GM12878 (cell line): ENCODE data around the gene USP25. TPM values are rescaled to one million over a fixed set of nuclear protein-coding genes. Genes with fewer than 3 reads are reported as not detected.

ENCODE experiments used
- ATAC-seq: fragments of 200-7000 bp; cut with Tn5 transposase; 3 replicates; pipeline ENCODE4 v1.9.1; 2020; ENCODE audit warnings: mild to moderate bottlenecking, moderate library complexity
- BruUV-seq: library from RNA; stranded (reverse); fragments of 400-500 nt; replicated peaks from 2 replicates; lab custom pipeline; 2021; lab: Mats Ljungman, UMichigan
- CTCF ChIA-PET: fragments of 300-600 bp; sonication (Branson Sonifier 250); formaldehyde crosslinking; extraction: SDS; loops from one replicate; lab custom pipeline; 2021; ENCODE audit warnings: inconsistent platforms; lab: Yijun Ruan, JAX
- POLR2A ChIA-PET: fragments of 350-600 bp; formaldehyde crosslinking; extraction: SDS; loops from one replicate; lab custom pipeline; 2021; ENCODE audit warnings: inconsistent platforms; lab: Charles Lee
- RAD21 ChIA-PET: fragments of 300-600 bp; sonication (Branson Sonifier 250); formaldehyde crosslinking; loops from one replicate; lab custom pipeline; 2023; ENCODE audit warnings: antibody characterized with exemption; ENCODE audit not compliant: unreplicated experiment; lab: Charles Lee
- SMC1A ChIA-PET: fragments of 300-600 bp; sonication (Branson Sonifier 250); formaldehyde crosslinking; loops from one replicate; lab custom pipeline; 2023; ENCODE audit not compliant: unreplicated experiment, uncharacterized antibody; lab: Charles Lee
- DNase-seq: peaks from one replicate; pipeline ENCODE4 v3.0.0-alpha.2; 2011; ENCODE audit warnings: low read depth, low spot score
- FAIRE-seq: peaks from 3 replicates; lab custom pipeline; 2011; peaks lifted over from hg19 to GRCh38; lab: Jason Lieb, UNC
- H2AFZ ChIP-seq: 2 replicates; pipeline ENCODE4 v1.6.0; 2011; ENCODE audit warnings: low read depth, low read length, control low read depth; ENCODE audit not compliant: control insufficient read depth
- H3K27ac ChIP-seq: 2 replicates; pipeline ENCODE4 v1.5.1; 2011; ENCODE audit warnings: control low read depth; ENCODE audit not compliant: control insufficient read depth, insufficient read depth
- H3K27me3 ChIP-seq, 2 experiments: replicated peaks in 1 of 2; 2 replicates each; pipeline versions ENCODE4 v1.6.0 to v1.6.1; 2011; ENCODE audit warnings: low read length in 1 of 2; ENCODE audit not compliant: control insufficient read depth in 2 of 2, insufficient read depth in 2 of 2
- H3K36me3 ChIP-seq, 2 experiments: 2 replicates each; pipeline ENCODE4 v1.5.1; 2011; ENCODE audit warnings: low read length in 1 of 2; ENCODE audit not compliant: control insufficient read depth in 2 of 2, insufficient read depth in 2 of 2
- H3K4me1 ChIP-seq: 2 replicates; pipeline ENCODE4 v1.6.1; 2011; ENCODE audit warnings: mild to moderate bottlenecking, low read length, moderate library complexity, mixed read lengths; ENCODE audit not compliant: control insufficient read depth, insufficient read depth
- H3K4me2 ChIP-seq: 2 replicates; pipeline ENCODE4 v1.6.0; 2011; ENCODE audit warnings: control low read depth; ENCODE audit not compliant: control insufficient read depth, insufficient read depth
- H3K4me3 ChIP-seq: fragments of 200-600 bp; sonication (generic); 2 replicates; pipeline ENCODE4 v1.5.1; 2016
- H3K79me2 ChIP-seq: 2 replicates; pipeline ENCODE4 v1.6.0; 2011; ENCODE audit warnings: low read length; ENCODE audit not compliant: control insufficient read depth, insufficient read depth
- H3K9ac ChIP-seq: 2 replicates; pipeline ENCODE4 v1.8.0; 2011; ENCODE audit warnings: low read length, control low read depth, mixed read lengths; ENCODE audit not compliant: control insufficient read depth, insufficient read depth
- H3K9me3 ChIP-seq: replicated peaks from 3 replicates; pipeline ENCODE4 v1.5.1; 2011; ENCODE audit warnings: mild to moderate bottlenecking, low read length; ENCODE audit not compliant: control insufficient read depth, insufficient read depth
- H4K20me1 ChIP-seq: 2 replicates; pipeline ENCODE4 v1.6.0; 2011; ENCODE audit not compliant: control insufficient read depth, insufficient read depth
- ATF3 ChIP-seq: IDR thresholded peaks from 2 replicates; pipeline ENCODE4 v1.6.1; 2011; ENCODE audit warnings: low read depth, mild to moderate bottlenecking, low read length, moderate library complexity, borderline replicate concordance; ENCODE audit errors: extremely low read depth
- BCLAF1 ChIP-seq: fragments of 450-650 bp; IDR thresholded peaks from 2 replicates; pipeline ENCODE4 v1.6.1; 2017; ENCODE audit warnings: antibody characterized with exemption, mild to moderate bottlenecking, moderate library complexity
- BHLHE40 ChIP-seq, 2 experiments: fragments of 450-650 bp in 1 of 2; IDR thresholded peaks; 2 replicates each; pipeline ENCODE4 v1.6.1; 2011 to 2017; ENCODE audit warnings: low read depth in 2 of 2, borderline replicate concordance in 1 of 2, improper control_type of control experiment in 1 of 2, low read length in 1 of 2, mild to moderate bottlenecking in 1 of 2
- ETV6 ChIP-seq, 2 experiments: fragments of 450-650 bp in 1 of 2; IDR thresholded peaks in 1 of 2; conservative IDR thresholded peaks in 1 of 2; 2 replicates each; pipeline ENCODE4 v1.6.1; 2014; ENCODE audit warnings: antibody characterized with exemption in 1 of 2, borderline replicate concordance in 1 of 2, low read depth in 1 of 2, mild to moderate bottlenecking in 1 of 2, moderate library complexity in 1 of 2
- IRF5 ChIP-seq: fragments of 450-650 bp; IDR thresholded peaks from 2 replicates; pipeline ENCODE4 v1.6.1; 2017; ENCODE audit warnings: borderline replicate concordance
- KAT2A ChIP-seq: conservative IDR thresholded peaks from 2 replicates; pipeline ENCODE4 v1.6.1; 2011; ENCODE audit warnings: low read depth, low read length; ENCODE audit not compliant: control insufficient read depth
- MLLT1 ChIP-seq: fragments of 450-650 bp; IDR thresholded peaks from 2 replicates; pipeline ENCODE4 v1.6.1; 2016; ENCODE audit warnings: mild to moderate bottlenecking
- NBN ChIP-seq: fragments of 450-650 bp; IDR thresholded peaks from 2 replicates; pipeline ENCODE4 v1.6.1; 2016
- PAX5 ChIP-seq: IDR thresholded peaks from 2 replicates; pipeline ENCODE4 v1.6.1; 2011; ENCODE audit warnings: low read depth, low read length, borderline replicate concordance
- RAD51 ChIP-seq: fragments of 450-650 bp; IDR thresholded peaks from 2 replicates; pipeline ENCODE4 v1.6.1; 2016; ENCODE audit warnings: moderate library complexity, mild to moderate bottlenecking, inconsistent platforms
- RCOR1 ChIP-seq: conservative IDR thresholded peaks from 2 replicates; pipeline ENCODE4 v1.6.1; 2012; ENCODE audit warnings: low read depth, low read length, improper control_type of control experiment
- RELA ChIP-seq: fragments of 450-650 bp; IDR thresholded peaks from 2 replicates; pipeline ENCODE4 v1.8.0; 2014; ENCODE audit warnings: borderline replicate concordance; ENCODE audit not compliant: partially characterized antibody
- RUNX3 ChIP-seq: IDR thresholded peaks from 2 replicates; pipeline ENCODE4 v1.6.1; 2012; ENCODE audit warnings: low read length, inconsistent platforms
- SPI1 ChIP-seq: IDR thresholded peaks from 2 replicates; pipeline ENCODE4 v1.6.1; 2011; ENCODE audit warnings: low read depth, mild to moderate bottlenecking, low read length, moderate library complexity, borderline replicate concordance; ENCODE audit not compliant: insufficient read depth
- SUZ12 ChIP-seq: fragments of 200-600 bp; sonication (generic); IDR thresholded peaks from one replicate; pipeline ENCODE4 v1.6.1; 2018; ENCODE audit warnings: antibody characterized with exemption, mild to moderate bottlenecking; ENCODE audit not compliant: unreplicated experiment
- TCF12 ChIP-seq: IDR thresholded peaks from 2 replicates; pipeline ENCODE4 v1.6.1; 2011; ENCODE audit warnings: low read depth, mild to moderate bottlenecking, low read length
- TCF7 ChIP-seq: IDR thresholded peaks from 2 replicates; pipeline ENCODE4 v1.6.1; 2014; ENCODE audit warnings: antibody characterized with exemption, borderline replicate concordance
- YY1 ChIP-seq: IDR thresholded peaks from 2 replicates; pipeline ENCODE4 v1.6.1; 2011; ENCODE audit warnings: low read depth, mild to moderate bottlenecking, low read length
- WGBS: methylation state at CpG from one replicate; pipeline ENCODE4 v1.1.6; 2016; ENCODE audit warnings: low lambda C conversion rate; ENCODE audit not compliant: insufficient replicate concordance, insufficient coverage; ENCODE audit errors: missing lambda C conversion rate; 5-methylcytosine and 5-hydroxymethylcytosine counted together
- in situ Hi-C: fragments of 300-500 bp; cut with MboI; formaldehyde crosslinking; loops from 9 replicates; pipeline ENCODE4 v1.14.3; 2018; ENCODE audit warnings: mixed read lengths
- intact Hi-C: fragments of 100-400 bp; cut with micrococcal nuclease; formaldehyde crosslinking; loops from one replicate; pipeline ENCODE4 v1.14.2; 2022; ENCODE audit not compliant: unreplicated experiment
- polyA plus RNA-seq, 11 experiments: library from polyadenylated mRNA; depleted of rRNA in 4 of 11; unstranded in 6 of 11; stranded (reverse) in 5 of 11; fragments of >200 nt; fragmentation: Nextera tagmentation in 4 of 11; fragmentation: Illumina TruSeq in 1 of 11; extraction: Ambion mirVana in 4 of 11; extraction: Trizol in 1 of 11; gene quantifications; 1 replicate in 1 of 11; 2 replicates in 10 of 11; pipeline versions ENCODE4 v1.2.1 to v1.2.3, GENCODE V29; 2011 to 2016; ENCODE audit warnings: inconsistent platforms in 2 of 11, missing spikeins in 2 of 11, low read depth in 1 of 11
- total RNA-seq, 4 experiments: library from RNA; depleted of rRNA in 3 of 4; stranded (reverse); fragments of >200 nt in 3 of 4; fragmentation: Illumina TruSeq in 1 of 4; extraction: Trizol in 1 of 4; gene quantifications; 2 replicates each; pipeline versions ENCODE4 v1.2.1 to v1.2.3, GENCODE V29; 2013 to 2021

USP25 gene
- total and polyA plus RNA-seq, 10 of the 15 experiments (the other 5 are each of a cell fraction or from before 2014, with no cell fraction given), result 1.5 to 31.3 (median 23.4) TPM

GRCh38 chr21:15795533-15795932 lies 65.8 kb downstream of the USP25 start:
- Histone ChIP-seq H3K27ac (no peak overlapping the region), H4K20me1 (no peaks in the 10 kb centered on the region), H3K9ac (no peak overlapping the region), H3K4me3 (no peak overlapping the region), H3K4me1 (peaks cover 4% of the 10 kb centered on the region; the same call in 1 of the 2 replicates), H3K27me3 (no peaks in the 10 kb centered on the region), H3K79me2 (no peaks in the 10 kb centered on the region), H3K9me3 (no peaks in the 10 kb centered on the region), H3K4me2 (no peak overlapping the region), H3K36me3 (no peaks in the 10 kb centered on the region), H2AFZ (no peak overlapping the region)
- no peak for FAIRE-seq
- intact Hi-C loops (no loop called here), in situ Hi-C loops (no loop called here)
- DNase-seq, result no peak
- ATAC-seq, result no peak
- RAD21 ChIA-PET, result no interaction called here
- CTCF ChIA-PET, result no interaction called here
- POLR2A ChIA-PET, result no interaction called here
- SMC1A ChIA-PET, result no interaction called here
- TF ChIP-seq BCLAF1 (no peak), TCF7 (no peak), RUNX3 (no peak), NBN (no peak), RELA (no peak), ETV6 (conservative IDR thresholded peaks at IDR 0.05 in 1 of 2, IDR thresholded peaks at IDR 0.05 in 1 of 2; ENCODE audit: borderline replicate concordance in 1 of 2, low read depth in 1 of 2) (no peak), MLLT1 (no peak), TCF12 (no peak), KAT2A (no peak), YY1 (no peak), SUZ12 (no peak), BHLHE40 (IDR thresholded peaks at IDR 0.05; ENCODE audit: borderline replicate concordance in 1 of 2, low read depth in 2 of 2, low read length in 1 of 2) (no peak), PAX5 (no peak), ATF3 (no peak), RCOR1 (no peak), IRF5 (no peak), SPI1 (no peak), RAD51 (no peak)
- BruUV-seq, result no TSS peak
- 95% methylated on average over 4 of the region's 4 CpGs for WGBS
